Head of caudate nucleus (tissue), 42 donors: Measurements from ENCODE around the gene TOX4.
"Not testable (repeated sequence)": the region's sequence is repeated elsewhere in the genome, so short reads cannot be mapped to it uniquely, and the experiment has no call there.

ENCODE experiments used
- DNase-seq, 42 donors: peaks; one replicate each; pipeline versions ENCODE4 v3.0.0 to v3.0.0-alpha.2; 2020 to 2021; ENCODE audit warnings: mixed read lengths in 7 of 42
- intact Hi-C: fragments of 100-400 bp; cut with DNase I; formaldehyde crosslinking; loops from one replicate; pipeline ENCODE4 v1.15.0; 2022

TOX4 gene

DNA sequence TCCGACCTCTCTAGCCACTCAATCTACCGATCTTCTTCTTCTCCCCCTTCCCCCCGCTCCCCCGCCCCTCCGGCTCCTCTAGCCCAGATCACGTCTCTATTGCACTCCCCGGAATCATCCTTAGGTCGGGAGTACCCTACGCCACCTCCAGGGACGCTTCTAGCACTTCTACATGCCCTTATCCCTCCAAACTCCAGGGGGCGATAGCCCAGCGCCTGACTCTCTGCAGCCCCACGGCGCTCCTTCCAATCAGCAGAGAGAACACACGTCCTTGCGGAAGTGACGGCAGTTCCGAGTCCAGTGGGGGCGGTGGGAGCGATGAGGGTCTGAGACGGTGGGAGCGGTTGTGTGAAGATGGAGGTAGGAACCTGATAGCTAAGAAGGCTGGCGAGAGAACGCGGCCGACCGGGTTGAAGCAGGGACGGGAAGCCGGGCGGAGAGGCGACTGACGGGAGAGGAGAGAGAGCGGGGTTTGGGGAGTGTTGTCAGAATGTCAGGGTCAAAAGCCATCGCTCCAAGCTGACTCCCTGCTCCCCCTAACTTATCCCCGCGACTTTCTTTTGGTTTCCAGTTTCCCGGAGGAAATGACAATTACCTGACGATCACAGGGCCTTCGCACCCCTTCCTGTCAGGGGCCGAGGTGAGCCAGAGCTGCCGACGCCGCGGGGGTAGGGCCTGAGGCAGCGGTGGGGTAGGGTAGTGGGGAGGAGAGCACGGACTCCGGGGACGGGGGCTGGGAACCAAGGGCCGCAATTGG is at the start of gene TOX4, which contains the start of gene RAB2B:
TSS of gene TOX4 (plus strand) at position 271 of the 757 bp plus-strand sequence. CDS start at position 355, 84 bp downstream.
TSS of gene RAB2B (minus strand) at position 35 of the 757 bp plus-strand sequence. CDS start 87 bp downstream, outside the sequence.
- intact Hi-C loops: loop anchor here (1.0 to 2.0 kb wide), 2 partner anchors 21 to 34 kb away; partner anchors contain the start of genes CHD8 and METTL3
- peak; percentile 93 to 100 (median 98) for DNase-seq

DNA sequence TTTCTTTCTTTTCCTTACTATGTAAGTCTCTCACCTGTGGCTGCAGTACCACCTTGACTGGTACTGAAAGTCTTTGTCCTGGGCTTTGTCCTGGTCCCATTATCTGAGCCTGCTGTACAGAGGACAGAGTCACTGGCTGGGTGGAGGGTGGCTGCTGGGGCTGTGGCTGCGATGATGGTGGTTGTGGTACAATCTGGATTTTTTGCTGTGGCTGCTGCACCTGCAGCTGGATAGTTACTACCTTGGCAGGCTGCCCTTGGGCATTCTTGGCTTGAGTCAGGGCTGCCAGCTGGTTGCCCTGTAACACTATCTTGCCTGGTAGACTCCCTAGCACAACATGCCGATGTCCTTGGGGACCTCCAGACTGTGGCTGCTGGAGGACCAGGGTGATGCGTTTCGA is 48.1 kb upstream of the TOX4 start:
- DNase-seq: peak in 11 of 42 donors; percentile 8 to 41 (median 15)
- intact Hi-C loops: no loop called here

DNA sequence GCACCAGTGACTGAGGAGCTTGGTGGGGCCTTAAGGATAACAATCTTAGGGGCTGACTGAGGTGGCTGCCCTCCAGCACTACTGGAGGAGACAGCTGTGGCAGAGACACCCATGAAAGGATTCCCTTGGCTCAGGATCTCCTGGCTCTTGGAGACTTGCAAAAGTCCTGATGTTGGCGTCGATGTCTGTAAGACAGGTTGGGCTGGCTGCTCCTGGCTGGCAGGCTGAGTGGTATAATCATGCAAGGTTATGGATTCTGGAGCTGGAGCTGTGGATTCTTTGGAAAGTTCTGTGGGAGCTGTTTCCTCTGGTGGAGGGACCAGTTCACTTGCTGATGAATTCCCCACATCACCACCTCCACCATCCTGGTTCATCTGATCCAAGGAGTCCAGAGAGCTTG is 45.9 kb upstream of the TOX4 start:
- DNase-seq: no peak
- intact Hi-C loops: loop anchor here (10.0 kb wide), 1 partner anchor 46 kb away; the partner anchor contains the start of gene SUPT16H

DNA sequence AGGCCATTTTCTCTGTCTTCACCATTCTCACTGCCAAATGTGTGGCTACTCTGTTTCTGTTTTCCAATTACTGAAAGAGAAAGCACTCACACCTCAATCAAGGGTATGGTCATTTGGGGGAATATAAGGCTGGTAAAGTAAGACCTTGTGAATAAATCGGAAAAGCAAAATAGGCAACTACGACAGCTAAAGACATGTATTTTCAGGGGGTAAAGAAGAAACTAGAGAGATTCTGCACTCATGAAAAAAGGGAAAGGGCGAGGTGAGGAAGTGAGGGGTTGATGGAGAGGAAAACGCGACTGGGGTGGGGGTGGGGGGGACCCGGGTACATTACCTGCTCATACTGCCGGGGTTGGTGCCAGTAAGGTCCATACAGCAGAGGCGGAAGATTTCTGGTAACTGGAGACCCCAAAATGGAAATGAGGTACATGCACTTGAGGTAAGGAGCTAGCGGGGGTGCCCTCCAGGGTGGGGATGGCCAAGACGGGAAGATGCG is 40.4 kb upstream of the TOX4 start:
- intact Hi-C loops: loop anchor here (2.0 to 10.0 kb wide), 2 partner anchors 20 to 52 kb away; partner anchors contain the start of genes CHD8 and SUPT16H
- no peak for DNase-seq

DNA sequence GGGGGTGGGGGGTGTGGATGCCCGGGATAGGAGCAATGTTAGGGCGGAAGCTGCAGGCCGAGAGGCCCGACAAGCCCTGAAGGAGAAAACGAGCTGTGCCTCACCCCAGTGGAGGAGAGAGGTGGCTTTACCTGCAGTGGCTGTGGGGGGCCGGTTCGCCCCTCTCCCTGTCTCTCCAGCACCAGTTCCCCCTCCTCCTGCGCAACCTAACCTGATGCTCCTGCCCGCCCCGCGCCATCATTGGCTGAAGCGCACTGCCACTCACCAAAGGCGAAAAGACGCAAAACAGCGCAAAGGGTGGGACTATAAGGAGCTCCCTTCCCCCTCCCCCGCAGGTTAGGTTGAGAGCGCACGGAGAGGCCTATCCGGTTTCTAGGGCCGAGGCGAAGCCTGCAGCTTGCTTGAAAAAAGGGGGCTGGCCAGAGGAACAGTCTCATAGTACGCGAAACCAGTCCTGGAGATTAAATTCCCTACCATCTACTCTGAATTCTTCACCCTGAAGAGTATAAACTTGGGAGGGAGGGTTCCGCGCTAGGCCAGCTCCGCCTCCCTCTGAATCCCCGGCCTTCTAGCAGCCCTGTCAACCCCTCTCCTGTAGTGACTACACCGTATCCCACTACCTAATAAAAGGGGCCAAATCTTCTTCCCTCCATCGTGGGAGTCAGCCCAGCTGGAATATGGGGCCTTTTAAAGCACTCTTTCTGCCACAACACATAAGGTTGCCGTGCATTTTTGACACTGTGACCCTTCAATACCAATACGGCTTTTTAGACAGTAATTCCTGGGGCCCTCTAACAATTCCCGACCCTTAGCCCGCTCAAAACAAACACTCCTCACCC is 39.7 kb upstream of the TOX4 start:
- DNase-seq: peak; percentile 97 to 100 (median 99)
- intact Hi-C loops: loop anchor here (2.0 to 10.0 kb wide), 2 partner anchors 20 to 52 kb away; partner anchors contain the start of genes CHD8 and SUPT16H

DNA sequence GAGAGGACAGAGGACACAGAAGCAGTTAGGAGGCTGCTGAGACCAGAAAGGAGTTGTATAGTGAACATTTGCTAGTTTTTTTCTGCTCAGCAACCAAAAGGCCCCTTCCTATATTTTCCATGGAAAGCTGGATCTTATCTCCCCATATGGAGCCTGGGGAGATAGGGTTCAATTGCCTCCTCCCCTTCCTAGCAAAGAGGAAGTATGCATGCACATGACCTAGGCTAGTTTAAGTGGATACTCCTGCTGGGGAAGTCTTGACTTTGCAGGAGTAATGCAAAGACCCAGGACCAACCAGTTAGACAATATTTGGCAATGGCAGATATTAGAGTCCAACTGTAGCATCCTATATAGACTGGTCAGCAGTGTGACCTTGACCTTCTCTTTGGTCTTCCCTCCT is 36.1 kb upstream of the TOX4 start:
- intact Hi-C loops: no loop called here
- DNase-seq: no peak

DNA sequence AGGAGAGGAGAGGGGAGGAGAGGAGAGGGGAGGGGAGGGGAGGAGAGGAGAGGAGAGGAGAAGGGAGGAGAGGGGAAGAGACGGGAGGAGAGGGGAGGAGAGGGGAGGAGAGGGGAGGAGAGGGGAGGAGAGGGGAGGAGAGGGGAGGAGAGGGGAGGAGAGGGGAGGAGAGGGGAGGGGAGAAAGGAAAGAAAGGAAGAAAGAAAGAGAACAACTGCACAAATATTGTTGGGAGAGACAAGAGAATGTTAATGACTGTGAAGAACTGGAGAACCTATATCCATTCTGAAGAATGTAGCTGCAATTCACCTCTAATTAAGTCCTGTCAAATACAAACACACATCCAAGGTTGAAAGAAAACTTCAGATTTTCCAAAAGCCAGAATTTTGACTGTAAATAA is 34.3 kb upstream of the TOX4 start:
- DNase-seq, intact Hi-C loops: not testable (repeated sequence)

DNA sequence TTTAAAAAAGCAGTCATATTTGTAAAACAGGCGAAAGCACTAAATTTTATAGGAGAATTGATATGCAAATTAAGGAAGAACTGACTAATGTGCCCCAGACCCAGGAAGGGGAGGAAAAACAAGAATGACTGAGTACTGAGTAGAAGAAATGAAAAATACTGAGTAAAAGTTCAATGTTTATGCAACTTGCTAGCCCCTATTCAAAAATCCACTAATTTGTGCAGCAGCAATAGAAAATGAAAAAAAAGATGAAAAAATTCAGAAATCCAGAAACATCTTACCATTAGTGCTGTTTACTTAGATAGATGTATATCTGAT is 27.1 kb upstream of the TOX4 start:
- intact Hi-C loops: no loop called here
- no peak for DNase-seq

DNA sequence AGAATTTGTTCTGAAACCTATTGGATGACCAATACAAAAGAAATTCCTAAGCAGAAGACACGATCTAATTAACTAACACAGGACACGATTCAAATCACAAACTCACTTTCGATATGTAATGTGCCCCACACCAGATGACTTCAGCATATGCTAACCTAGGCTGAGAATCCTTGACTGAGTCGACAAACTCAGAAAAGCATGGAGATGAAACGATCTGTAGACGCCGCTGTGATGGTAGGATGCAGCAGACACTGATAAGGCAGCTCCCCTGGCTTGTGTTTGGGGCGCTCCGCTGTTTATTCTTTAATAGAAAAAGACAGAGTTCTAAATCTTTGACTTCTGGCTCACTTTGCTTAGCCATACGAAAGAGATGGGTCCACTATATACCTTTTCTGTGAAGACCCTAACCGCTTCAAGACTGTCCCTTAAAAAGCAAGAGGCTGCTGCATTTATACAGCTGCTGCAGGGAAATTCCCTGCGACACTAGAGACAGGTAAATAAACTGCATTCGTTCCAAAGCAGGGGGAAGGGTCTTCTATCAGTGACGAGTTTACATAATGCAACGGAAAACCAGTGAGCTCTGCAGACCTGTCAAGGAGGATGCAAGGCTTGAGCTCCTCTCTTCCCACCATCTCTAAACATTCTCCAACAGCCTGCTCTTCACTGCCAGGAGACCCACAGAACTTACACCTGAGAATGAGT is 22.0 kb upstream of the TOX4 start:
- intact Hi-C loops: no loop called here
- DNase-seq: peak in 1 of 42 donors; percentile 4

DNA sequence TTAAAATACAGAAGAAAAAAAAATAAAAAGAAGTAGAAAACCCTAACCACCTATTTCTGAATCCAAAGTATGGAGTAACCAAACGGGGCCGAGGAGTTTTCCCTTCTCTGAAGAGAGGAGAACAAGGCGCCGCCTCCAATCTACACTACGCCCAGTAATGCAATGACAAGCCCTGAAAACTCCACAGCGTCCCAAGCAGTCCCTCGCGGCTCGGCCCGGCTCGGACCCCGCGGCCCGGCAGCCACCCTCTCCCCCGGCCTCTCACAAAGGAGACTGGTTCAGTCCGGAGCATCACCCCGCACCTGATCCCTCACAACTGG is 21.4 kb upstream of the TOX4 start:
- intact Hi-C loops: no loop called here
- DNase-seq: no peak

DNA sequence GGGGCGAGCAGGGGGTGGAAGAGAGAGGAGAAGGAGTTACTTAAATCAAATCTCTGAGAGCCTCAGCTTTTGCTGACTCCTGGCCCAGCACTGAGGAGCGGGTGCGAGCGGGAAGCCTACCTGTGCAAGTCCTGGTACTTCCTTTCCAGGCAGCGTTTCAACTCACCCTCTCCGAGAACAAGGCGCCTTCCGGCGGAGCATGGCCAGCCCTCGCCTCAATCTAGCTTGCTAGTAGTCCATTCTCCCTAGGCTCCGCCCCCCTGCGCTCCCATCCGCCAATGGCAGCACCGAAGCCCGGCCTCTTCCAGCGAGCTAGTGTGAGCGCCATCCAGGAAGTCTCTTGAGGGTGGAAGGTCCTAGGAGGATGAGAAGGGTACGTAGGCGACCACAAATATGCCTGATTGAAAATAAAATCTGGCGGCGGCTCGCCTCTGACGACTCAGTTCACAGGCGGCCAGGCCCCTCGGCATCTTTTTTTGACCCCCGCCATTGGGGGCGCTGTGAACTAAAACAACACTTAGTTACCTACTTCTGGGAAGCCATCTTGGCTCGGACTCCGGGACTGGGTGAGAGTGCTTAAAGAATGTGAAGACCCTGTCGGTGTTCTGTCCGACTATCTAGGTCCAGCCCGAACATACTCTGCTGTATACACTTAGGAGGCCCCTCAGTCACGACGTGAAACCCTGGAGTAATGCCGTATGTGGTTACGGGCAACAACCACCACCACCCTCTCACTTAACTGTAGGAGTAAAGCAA is 20.9 kb upstream of the TOX4 start, which contains the start of gene CHD8:
TSS of gene CHD8 (minus strand) at position 212 of the 756 bp plus-strand sequence. CDS start 24,480 bp downstream, outside the sequence.
- intact Hi-C loops: loop anchor here (1.0 to 2.0 kb wide), 2 partner anchors 19 to 21 kb away; partner anchors contain the start of gene TOX4
- peak; percentile 98 to 100 (median 100) for DNase-seq

DNA sequence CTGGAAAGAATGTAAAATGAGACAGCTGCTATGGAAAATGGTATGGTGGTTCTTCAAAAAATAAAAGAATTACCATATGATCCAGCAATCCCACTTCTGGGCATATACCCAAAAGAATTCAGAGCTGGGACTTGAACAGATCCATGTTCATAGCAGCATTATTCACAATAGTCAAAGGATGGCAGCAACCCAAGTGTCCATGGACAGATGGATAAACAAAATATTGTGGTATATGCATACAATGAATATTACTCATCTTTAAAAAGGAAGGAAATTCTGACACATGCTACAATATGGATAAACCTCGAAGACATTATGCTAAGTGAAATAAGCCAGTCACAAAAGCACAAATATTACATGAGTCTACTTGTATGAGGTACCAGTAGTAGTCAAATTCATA is 9.4 kb upstream of the TOX4 start:
- intact Hi-C loops: no loop called here
- peak in 2 of 42 donors; percentile 27 to 51 for DNase-seq

DNA sequence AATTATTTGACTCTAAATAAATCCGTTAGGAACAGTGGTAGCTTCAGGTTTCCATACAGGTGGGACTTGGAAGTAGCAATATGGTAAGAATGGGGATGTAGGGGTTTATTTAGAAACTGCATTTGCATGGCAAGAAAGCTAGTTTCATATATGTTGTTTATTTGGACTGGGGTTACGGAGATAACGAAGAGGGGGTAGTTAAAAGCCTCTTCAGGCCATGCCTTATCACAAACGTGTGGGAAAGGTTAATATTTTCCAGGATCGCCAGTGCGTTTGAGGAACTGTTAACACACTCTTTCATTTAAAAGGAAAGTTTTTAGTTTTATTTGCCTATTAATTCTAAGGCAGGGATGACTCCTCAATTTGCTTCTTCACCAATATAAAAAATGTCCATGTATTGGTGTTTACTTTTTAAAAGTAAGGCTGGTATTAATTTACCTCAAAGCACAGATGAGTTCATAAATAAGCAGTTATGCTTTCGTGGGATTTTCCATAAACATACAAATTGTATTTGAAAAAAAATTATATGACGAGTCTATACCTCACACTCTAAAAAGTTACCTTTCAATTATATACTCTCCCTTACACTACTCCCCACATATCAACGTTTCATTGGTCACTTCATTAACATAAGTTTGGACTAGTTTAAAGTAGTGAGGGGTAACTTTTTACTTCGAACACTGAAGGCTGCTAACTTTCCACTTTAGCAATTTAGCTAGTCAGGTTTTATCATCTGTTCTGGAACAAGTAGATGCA is 1.1 kb upstream of the TOX4 start:
- intact Hi-C loops: loop anchor here (2.0 kb wide), 1 partner anchor 35 kb away; the partner anchor contains the start of gene METTL3

DNA sequence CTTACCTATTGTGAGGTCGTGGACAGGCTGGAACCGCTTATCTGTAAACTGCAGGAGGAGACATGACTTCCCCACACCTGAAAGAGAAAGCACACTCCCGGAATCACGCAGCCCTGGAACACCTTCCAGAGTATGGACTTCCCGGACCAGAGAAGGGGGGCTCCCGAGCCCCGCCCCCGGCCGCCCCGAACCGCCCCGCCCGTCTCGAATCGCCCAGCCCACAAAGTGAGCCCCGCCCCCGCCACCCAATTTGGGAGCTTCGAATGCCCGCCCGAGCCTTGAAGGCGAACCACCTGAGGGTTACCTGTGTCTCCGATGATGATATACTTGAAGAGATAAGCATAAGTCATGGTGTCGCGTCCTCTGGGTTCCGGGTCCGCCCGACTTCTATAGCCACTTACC is 471 bp upstream of the TOX4 start:
- intact Hi-C loops: loop anchor here (2.0 kb wide), 1 partner anchor 34 kb away; the partner anchor contains the start of gene METTL3
- DNase-seq: peak in 17 of 42 donors; percentile 72 to 92 (median 81)

More for the DNA sequence above, 1.1 kb upstream of the TOX4 start:
- no peak for DNase-seq

DNA sequence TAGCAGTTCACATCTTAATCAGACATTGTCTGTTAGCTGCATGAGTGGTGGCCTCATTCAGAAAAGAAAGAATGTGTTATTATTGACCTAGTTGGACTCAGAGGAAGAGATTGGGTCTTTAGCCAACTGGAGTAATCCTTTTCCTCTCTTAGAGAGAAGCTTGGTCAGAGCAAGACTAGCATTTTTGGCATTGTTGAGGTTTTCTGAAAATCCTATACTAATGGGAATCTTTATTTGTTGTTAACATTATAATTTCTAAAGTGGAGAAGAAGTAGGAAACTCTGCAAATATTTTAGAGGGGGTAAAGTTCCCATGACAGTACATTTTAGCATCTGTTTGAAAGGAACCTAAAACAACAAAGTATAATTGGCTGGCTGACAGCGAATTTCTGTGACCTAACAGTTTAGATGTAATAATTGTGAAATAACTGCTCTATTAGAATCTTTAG is 9.7 kb downstream of the TOX4 start:
- intact Hi-C loops: no loop called here
- DNase-seq: no peak

DNA sequence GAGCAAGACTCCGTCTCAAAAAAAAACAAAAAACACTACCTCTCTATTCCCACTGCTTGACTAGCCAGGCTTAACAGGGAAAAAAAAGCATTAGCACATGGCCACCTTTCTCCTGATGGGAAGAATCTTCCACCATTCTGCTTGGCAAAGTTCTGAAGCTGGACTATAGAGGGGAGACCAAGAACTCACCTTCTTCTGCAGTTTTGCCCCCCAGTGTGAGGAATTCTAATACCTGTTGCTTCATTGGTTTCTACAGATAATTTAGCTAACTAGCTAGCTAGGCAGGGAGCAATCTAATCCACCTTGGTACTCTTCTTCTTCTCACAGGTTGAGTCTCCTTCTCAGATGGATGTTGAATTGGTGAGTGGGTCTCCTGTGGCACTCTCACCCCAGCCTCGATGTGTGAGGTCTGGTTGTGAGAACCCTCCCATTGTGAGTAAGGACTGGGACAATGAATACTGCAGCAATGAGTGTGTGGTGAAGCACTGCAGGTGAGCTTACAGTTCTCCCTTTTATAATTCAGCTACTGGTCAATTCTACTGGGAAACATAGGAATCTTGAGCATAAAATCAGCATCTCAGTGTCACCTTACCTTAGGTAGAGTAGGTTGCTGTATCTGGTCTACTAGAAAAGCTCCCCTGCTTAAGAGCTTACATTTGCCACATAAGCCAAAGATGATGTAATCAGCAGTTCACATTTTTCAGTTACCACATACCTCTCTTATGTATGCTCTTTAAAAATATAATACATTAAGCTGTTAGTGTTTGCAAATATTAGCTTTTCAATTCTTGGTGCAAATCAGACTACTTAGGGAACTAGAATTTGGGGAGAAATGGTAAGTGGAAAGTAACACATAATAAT is 18.1 kb downstream of the TOX4 start:
- intact Hi-C loops: no loop called here
- no peak for DNase-seq
